ENCODE data around the gene ASB6. TPM values are rescaled to one million over a fixed set of nuclear protein-coding genes. Genes with fewer than 3 reads are reported as not detected.

ASB6 gene
- total RNA-seq, 4 donors from 2014 or later = 21.7 to 29.2 (median 24.0) TPM

GRCh38 chr9:129610473-129611306 lies 31.3 kb downstream of the ASB6 start:
- peak; percentile 74 to 77 for DNase-seq
- H3K9me3 ChIP-seq = no peaks in the 10 kb centered on the region
- no peaks in the 10 kb centered on the region for H3K27me3 ChIP-seq
- WGBS, 2 donors = 1% methylated on average over 13 to 31 of the region's 66 CpGs
- H3K4me3 ChIP-seq (replicated peaks in 1 of 3) = peak overlapping the region in 2 of 3 donors; percentile 54 to 66
- H3K36me3 ChIP-seq = no peaks in the 10 kb centered on the region
- H3K27ac ChIP-seq = peak overlapping the region; percentile 78 to 86 (median 78)
- H3K4me1 ChIP-seq = peaks cover 14 to 53% of the 10 kb centered on the region in 2 donors
- intact Hi-C loops (cut with DNase I) = loop anchor here (5.0 kb wide), 3 partner anchors 288 to 473 kb away; no protein-coding TSS in a partner anchor
- TF ChIP-seq POLR2A (IDR thresholded peaks at IDR 0.05) (peak in 1 of 2 donors; percentile 10), CTCF (IDR thresholded peaks at IDR 0.05) (peak; percentile 36 to 99 (median 94))

GRCh38 chr9:129610213-129610472 lies 31.8 kb downstream of the ASB6 start:
- Histone ChIP-seq H3K36me3 (no peaks in the 10 kb centered on the region), H3K27me3 (no peaks in the 10 kb centered on the region), H3K4me1 (peaks cover 14 to 53% of the 10 kb centered on the region in 2 donors), H3K27ac (peak overlapping the region; percentile 78 to 86 (median 78)), H3K4me3 (replicated peaks in 1 of 3) (peak overlapping the region in 2 of 3 donors; percentile 54 to 66), H3K9me3 (no peaks in the 10 kb centered on the region)
- 0% methylated on average over 1 to 6 of the region's 24 CpGs for WGBS, 2 donors
- TF ChIP-seq POLR2A (IDR thresholded peaks at IDR 0.05) = no peak
- no peak for TF ChIP-seq CTCF (IDR thresholded peaks at IDR 0.05)
- no peak for DNase-seq
- intact Hi-C loops (cut with DNase I) = loop anchor here (5.0 kb wide), 3 partner anchors 288 to 473 kb away; no protein-coding TSS in a partner anchor

- DNase-seq = peak in 1 of 2 donors; percentile 32
- 23 to 30% methylated on average over 8 to 27 of the region's 30 CpGs for WGBS, 2 donors
- peak overlapping the region; percentile 64 to 86 (median 78) for H3K27ac ChIP-seq
- peak overlapping the region in 1 of 3 donors; percentile 54 for H3K4me3 ChIP-seq (replicated peaks in 1 of 3)
- intact Hi-C loops (cut with DNase I) = loop anchor here (5.0 kb wide), 3 partner anchors 287 to 472 kb away; no protein-coding TSS in a partner anchor
- TF ChIP-seq POLR2A (IDR thresholded peaks at IDR 0.05) = no peak
- TF ChIP-seq CTCF (IDR thresholded peaks at IDR 0.05) = no peak
- H3K4me1 ChIP-seq = peaks cover 14 to 53% of the 10 kb centered on the region in 2 donors
- H3K36me3 ChIP-seq = no peaks in the 10 kb centered on the region
- H3K9me3 ChIP-seq = no peaks in the 10 kb centered on the region
- H3K27me3 ChIP-seq = no peaks in the 10 kb centered on the region
These were observed 32.3 kb downstream of the ASB6 start for GRCh38 chr9:129609486-129610212.

- Histone ChIP-seq H3K4me1 (peaks cover 14 to 49% of the 10 kb centered on the region in 2 donors), H3K36me3 (no peaks in the 10 kb centered on the region), H3K9me3 (no peaks in the 10 kb centered on the region), H3K27me3 (no peaks in the 10 kb centered on the region), H3K4me3 (replicated peaks in 1 of 3) (no peak overlapping the region), H3K27ac (peak overlapping the region; percentile 60 to 86 (median 78))
- 90 to 91% methylated on average over 19 to 27 of the region's 27 CpGs for WGBS, 2 donors
- DNase-seq = peak in 1 of 2 donors; percentile 38
- TF ChIP-seq CTCF (IDR thresholded peaks at IDR 0.05) = no peak
- TF ChIP-seq POLR2A (IDR thresholded peaks at IDR 0.05) = no peak
- intact Hi-C loops (cut with DNase I) = no loop called here
These were observed 33.1 kb downstream of the ASB6 start for GRCh38 chr9:129608561-129609481.

Measured in thyroid gland (tissue), 4 donors.